ENCODE data around the gene ZCCHC7. TPM values are rescaled to one million over a fixed set of nuclear protein-coding genes. Genes with fewer than 3 reads are reported as not detected.

The ZCCHC7 gene
- total RNA-seq, 4 donors from 2014 or later: 11.7 to 24.6 (median 13.6) TPM

GRCh38 chr9:37373621-37374020 lies 253.2 kb downstream of the ZCCHC7 start:
- ATAC-seq (ENCODE audit: low FRiP score) (no peak), DNase-seq (ENCODE audit: low spot score) (no peak)
- TF ChIP-seq CTCF (IDR thresholded peaks at IDR 0.05): no peak

GRCh38 chr9:37374892-37375291 lies 254.5 kb downstream of the ZCCHC7 start:
- no peak for DNase-seq (ENCODE audit: low spot score)
- ATAC-seq (ENCODE audit: low FRiP score): no peak
- no peak for TF ChIP-seq CTCF (IDR thresholded peaks at IDR 0.05)

- DNase-seq (ENCODE audit: low spot score) (no peak), ATAC-seq (ENCODE audit: low FRiP score) (no peak)
- TF ChIP-seq CTCF (IDR thresholded peaks at IDR 0.05): no peak
These were observed 257.6 kb downstream of the ZCCHC7 start for GRCh38 chr9:37377688-37378612.

- TF ChIP-seq CTCF (IDR thresholded peaks at IDR 0.05): no peak
- DNase-seq (ENCODE audit: low spot score): no peak
- no peak for ATAC-seq (ENCODE audit: low FRiP score)
These were observed 258.2 kb downstream of the ZCCHC7 start for GRCh38 chr9:37378613-37379004.

- TF ChIP-seq CTCF (IDR thresholded peaks at IDR 0.05): no peak
- DNase-seq (ENCODE audit: low spot score) (no peak), ATAC-seq (ENCODE audit: low FRiP score) (no peak)
These were observed 259.5 kb downstream of the ZCCHC7 start for GRCh38 chr9:37379835-37380234.

GRCh38 chr9:37380570-37380969 lies 260.2 kb downstream of the ZCCHC7 start:
- no peak for TF ChIP-seq CTCF (IDR thresholded peaks at IDR 0.05)
- no peak for ATAC-seq (ENCODE audit: low FRiP score)
- DNase-seq (ENCODE audit: low spot score): no peak
